HFFc6 (cell line): ENCODE measurements around the gene P2RX3. TPM values are rescaled to one million over a fixed set of nuclear protein-coding genes. Genes with fewer than 3 reads are reported as not detected.
"Not testable (repeated sequence)": the region's sequence is repeated elsewhere in the genome, so short reads cannot be mapped to it uniquely, and the experiment has no call there.

Source experiments
- DNase-seq: peaks from one replicate; pipeline ENCODE4 v3.0.0-alpha.2; 2018
- H3K27ac Mint-ChIP-seq: 2 replicates; pipeline ENCODE4 v1.8.0; 2020; ENCODE audit warnings: mild to moderate bottlenecking, mixed read lengths
- H3K27me3 Mint-ChIP-seq: 2 replicates; pipeline ENCODE4 v1.8.0; 2021; ENCODE audit warnings: mild to moderate bottlenecking, moderate library complexity, mixed read lengths; ENCODE audit not compliant: insufficient read depth
- H3K36me3 Mint-ChIP-seq: 2 replicates; pipeline ENCODE4 v1.8.0; 2021; ENCODE audit warnings: low read depth, mixed read lengths
- H3K4me1 Mint-ChIP-seq: 2 replicates; pipeline ENCODE4 v1.8.0; 2020; ENCODE audit warnings: low read depth, mixed read lengths
- H3K4me3 Mint-ChIP-seq: 2 replicates; pipeline ENCODE4 v1.8.0; 2020; ENCODE audit warnings: mild to moderate bottlenecking, moderate library complexity, mixed read lengths
- H3K9me3 Mint-ChIP-seq: 2 replicates; pipeline ENCODE4 v1.8.0; 2020; ENCODE audit warnings: mild to moderate bottlenecking, mixed read lengths
- total RNA-seq, 6 experiments: library from RNA; stranded (reverse); fragmentation: NEBNext Ultra II Directional; extraction: Animal tissue kit (Norgen Biotek cat#: 25700); gene quantifications; 2 replicates in 1 of 6; 3 replicates in 5 of 6; pipeline ENCODE4 v1.2.3, GENCODE V29; 2021
- TF ChIP-seq, protein P1 (sequence below): fragments of 200-600 bp; sonication (generic); IDR thresholded peaks from 2 replicates; pipeline ENCODE4 v1.5.0; 2021; ENCODE audit warnings: antibody characterized with exemption, mild to moderate bottlenecking

Gene P2RX3
- total RNA-seq, 6 experiments from 2014 or later, result not detected

DNA sequence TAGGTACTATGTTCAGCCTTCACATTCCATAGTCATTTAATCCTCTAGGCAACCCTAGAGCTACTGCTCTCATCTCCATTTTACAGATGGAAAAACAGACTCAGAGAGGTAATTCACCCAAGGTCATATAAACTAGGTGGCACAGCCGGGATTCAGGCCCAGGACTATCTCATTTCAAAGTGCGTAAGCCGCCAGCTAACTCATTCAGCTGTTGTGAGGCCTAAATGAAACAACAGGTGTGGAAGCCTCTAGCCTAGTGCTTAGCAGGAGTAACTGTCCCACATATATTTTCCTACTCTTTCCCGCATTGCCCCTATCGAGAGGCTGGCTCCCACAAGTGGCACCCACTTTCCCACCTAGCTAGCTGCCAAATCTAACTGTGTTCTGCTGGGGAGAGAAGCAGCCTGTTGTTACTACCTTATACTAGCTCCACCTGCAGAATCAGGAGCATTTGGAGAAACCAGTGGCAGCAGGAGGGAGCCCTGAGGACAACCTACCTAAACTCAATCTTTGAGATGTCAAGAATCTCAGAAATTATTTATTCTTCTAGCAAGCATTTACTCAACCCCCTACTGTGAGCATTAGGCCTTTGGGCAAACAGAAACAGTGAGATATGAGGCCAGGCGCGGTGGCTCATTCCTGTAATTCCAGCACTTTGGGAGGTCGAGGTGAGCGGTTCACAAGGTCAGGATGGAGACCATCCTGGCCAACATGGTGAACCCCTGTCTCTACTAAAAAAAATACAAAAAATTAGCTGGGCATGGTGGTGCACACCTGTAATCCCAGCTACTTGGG is 21.9 kb downstream of the P2RX3 start:
- TF ChIP-seq, protein P1, sequence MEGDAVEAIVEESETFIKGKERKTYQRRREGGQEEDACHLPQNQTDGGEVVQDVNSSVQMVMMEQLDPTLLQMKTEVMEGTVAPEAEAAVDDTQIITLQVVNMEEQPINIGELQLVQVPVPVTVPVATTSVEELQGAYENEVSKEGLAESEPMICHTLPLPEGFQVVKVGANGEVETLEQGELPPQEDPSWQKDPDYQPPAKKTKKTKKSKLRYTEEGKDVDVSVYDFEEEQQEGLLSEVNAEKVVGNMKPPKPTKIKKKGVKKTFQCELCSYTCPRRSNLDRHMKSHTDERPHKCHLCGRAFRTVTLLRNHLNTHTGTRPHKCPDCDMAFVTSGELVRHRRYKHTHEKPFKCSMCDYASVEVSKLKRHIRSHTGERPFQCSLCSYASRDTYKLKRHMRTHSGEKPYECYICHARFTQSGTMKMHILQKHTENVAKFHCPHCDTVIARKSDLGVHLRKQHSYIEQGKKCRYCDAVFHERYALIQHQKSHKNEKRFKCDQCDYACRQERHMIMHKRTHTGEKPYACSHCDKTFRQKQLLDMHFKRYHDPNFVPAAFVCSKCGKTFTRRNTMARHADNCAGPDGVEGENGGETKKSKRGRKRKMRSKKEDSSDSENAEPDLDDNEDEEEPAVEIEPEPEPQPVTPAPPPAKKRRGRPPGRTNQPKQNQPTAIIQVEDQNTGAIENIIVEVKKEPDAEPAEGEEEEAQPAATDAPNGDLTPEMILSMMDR, result no peak
- Mint-ChIP-seq H3K4me3 (no peak overlapping the region), H3K27ac (no peak overlapping the region), H3K27me3 (peaks cover 39% of the 10 kb centered on the region), H3K36me3 (no peaks in the 10 kb centered on the region), H3K4me1 (peaks cover 16% of the 10 kb centered on the region), H3K9me3 (no peaks in the 10 kb centered on the region)
- no peak for DNase-seq

DNA sequence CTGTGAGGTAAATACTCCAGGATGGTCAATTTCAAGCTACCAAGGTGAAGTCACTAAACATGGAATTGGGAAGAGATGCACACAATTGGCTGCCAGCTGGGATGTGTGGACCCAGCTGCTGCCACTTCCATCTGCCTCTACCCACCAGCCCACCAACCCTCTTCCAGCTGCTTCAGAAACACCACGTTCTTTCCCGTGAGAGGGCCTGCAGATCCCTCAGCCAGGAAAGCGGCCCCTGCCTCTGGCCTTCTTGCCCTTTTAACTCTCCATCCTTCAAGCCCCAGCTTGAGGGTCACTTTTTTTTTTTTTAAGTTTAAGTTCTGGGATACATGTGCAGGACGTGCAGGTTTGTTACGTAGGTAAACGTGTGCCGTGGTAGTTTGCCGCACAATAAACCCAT is 22.8 kb downstream of the P2RX3 start:
- no peak for DNase-seq
- H3K36me3 Mint-ChIP-seq, result no peaks in the 10 kb centered on the region
- no peaks in the 10 kb centered on the region for H3K9me3 Mint-ChIP-seq
- TF ChIP-seq, protein P1, result no peak
- no peak overlapping the region for H3K4me3 Mint-ChIP-seq
- no peak overlapping the region for H3K27ac Mint-ChIP-seq
- H3K27me3 Mint-ChIP-seq, result peaks cover 43% of the 10 kb centered on the region
- H3K4me1 Mint-ChIP-seq, result peaks cover 16% of the 10 kb centered on the region

GRCh38 chr11:57361420-57361819 is 23.3 kb downstream of the P2RX3 start:
- H3K27ac Mint-ChIP-seq, DNase-seq, H3K9me3 Mint-ChIP-seq, H3K36me3 Mint-ChIP-seq, H3K4me3 Mint-ChIP-seq: not testable (repeated sequence)
- H3K27me3 Mint-ChIP-seq, result peaks cover 43% of the 10 kb centered on the region
- peaks cover 16% of the 10 kb centered on the region for H3K4me1 Mint-ChIP-seq

DNA sequence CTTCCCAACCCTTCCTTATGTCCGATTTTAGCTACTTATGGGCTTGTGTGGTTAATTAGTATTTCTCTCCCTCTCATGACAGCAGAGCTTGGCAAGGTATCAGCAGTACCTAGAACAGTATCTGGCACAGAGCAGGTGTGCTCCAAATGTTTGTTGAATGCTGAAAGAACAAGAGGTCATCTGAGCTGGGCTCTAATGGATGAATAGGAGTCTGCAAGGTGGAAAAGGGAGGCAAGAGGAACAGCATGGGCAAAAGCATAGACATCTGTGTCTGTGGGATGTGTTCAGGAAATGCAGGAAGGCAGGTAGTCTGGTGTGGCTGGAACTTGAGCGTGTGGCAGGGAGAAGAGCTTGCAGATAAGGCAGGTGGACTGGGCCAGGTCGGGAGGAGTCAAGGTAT is 23.8 kb downstream of the P2RX3 start:
- no peak overlapping the region for H3K4me3 Mint-ChIP-seq
- no peak overlapping the region for H3K27ac Mint-ChIP-seq
- no peaks in the 10 kb centered on the region for H3K9me3 Mint-ChIP-seq
- no peaks in the 10 kb centered on the region for H3K36me3 Mint-ChIP-seq
- peaks cover 45% of the 10 kb centered on the region for H3K27me3 Mint-ChIP-seq
- DNase-seq, result no peak
- H3K4me1 Mint-ChIP-seq, result peaks cover 16% of the 10 kb centered on the region
- TF ChIP-seq, protein P1, result no peak

GRCh38 chr11:57363131-57364080 is 25.3 kb downstream of the P2RX3 start:
- H3K4me1 Mint-ChIP-seq, result peaks cover 6% of the 10 kb centered on the region
- no peaks in the 10 kb centered on the region for H3K36me3 Mint-ChIP-seq
- H3K9me3 Mint-ChIP-seq, result no peaks in the 10 kb centered on the region
- TF ChIP-seq, protein P1, result no peak
- no peak overlapping the region for H3K27ac Mint-ChIP-seq
- H3K27me3 Mint-ChIP-seq, result peaks cover 45% of the 10 kb centered on the region
- DNase-seq, result no peak
- H3K4me3 Mint-ChIP-seq, result no peak overlapping the region
